ENCODE data around the gene MRPL18. TPM values are rescaled to one million over a fixed set of nuclear protein-coding genes. Genes with fewer than 3 reads are reported as not detected.

Gene MRPL18
- total RNA-seq, 1 donor from 2014 or later = 81.4 TPM

GRCh38 chr6:159837511-159837910 is 47.2 kb downstream of the MRPL18 start:
- no peaks in the 10 kb centered on the region for H3K4me1 ChIP-seq (ENCODE audit: control insufficient read depth in 3 of 3, insufficient read depth in 3 of 3, low read length in 3 of 3)
- no peak overlapping the region for H3K27ac ChIP-seq (ENCODE audit: low read depth, low read length)
- H3K9ac ChIP-seq (ENCODE audit: low read depth in 1 of 3, low read length in 3 of 3) = no peak overlapping the region
- no peaks in the 10 kb centered on the region for H3K9me3 ChIP-seq (ENCODE audit: control insufficient read depth in 3 of 3, low read length in 3 of 3)
- H3K4me3 ChIP-seq (ENCODE audit: low read length in 3 of 3) = no peak overlapping the region
- no peaks in the 10 kb centered on the region for H3K36me3 ChIP-seq (ENCODE audit: control insufficient read depth in 3 of 3, insufficient read depth in 3 of 3, low read length in 3 of 3)
- no peaks in the 10 kb centered on the region for H3K27me3 ChIP-seq (ENCODE audit: control insufficient read depth in 3 of 3, insufficient read depth in 3 of 3, low read length in 3 of 3)

GRCh38 chr6:159838020-159838744 is 47.9 kb downstream of the MRPL18 start:
- Histone ChIP-seq H3K36me3 (ENCODE audit: control insufficient read depth in 3 of 3, insufficient read depth in 3 of 3, low read length in 3 of 3) (no peaks in the 10 kb centered on the region), H3K27ac (ENCODE audit: low read depth, low read length) (no peak overlapping the region), H3K9me3 (ENCODE audit: control insufficient read depth in 3 of 3, low read length in 3 of 3) (no peaks in the 10 kb centered on the region), H3K9ac (ENCODE audit: low read depth in 1 of 3, low read length in 3 of 3) (no peak overlapping the region), H3K4me1 (ENCODE audit: control insufficient read depth in 3 of 3, insufficient read depth in 3 of 3, low read length in 3 of 3) (no peaks in the 10 kb centered on the region), H3K4me3 (ENCODE audit: low read length in 3 of 3) (no peak overlapping the region), H3K27me3 (ENCODE audit: control insufficient read depth in 3 of 3, insufficient read depth in 3 of 3, low read length in 3 of 3) (no peaks in the 10 kb centered on the region)

GRCh38 chr6:159842035-159842434 is 51.8 kb downstream of the MRPL18 start:
- no peaks in the 10 kb centered on the region for H3K27me3 ChIP-seq (ENCODE audit: control insufficient read depth in 3 of 3, insufficient read depth in 3 of 3, low read length in 3 of 3)
- H3K27ac ChIP-seq (ENCODE audit: low read depth, low read length) = no peak overlapping the region
- no peaks in the 10 kb centered on the region for H3K4me1 ChIP-seq (ENCODE audit: control insufficient read depth in 3 of 3, insufficient read depth in 3 of 3, low read length in 3 of 3)
- H3K9ac ChIP-seq (ENCODE audit: low read depth in 1 of 3, low read length in 3 of 3) = no peak overlapping the region
- H3K36me3 ChIP-seq (ENCODE audit: control insufficient read depth in 3 of 3, insufficient read depth in 3 of 3, low read length in 3 of 3) = no peaks in the 10 kb centered on the region
- H3K4me3 ChIP-seq (ENCODE audit: low read length in 3 of 3) = no peak overlapping the region
- no peaks in the 10 kb centered on the region for H3K9me3 ChIP-seq (ENCODE audit: control insufficient read depth in 3 of 3, low read length in 3 of 3)

GRCh38 chr6:159844737-159845645 is 54.7 kb downstream of the MRPL18 start:
- H3K9me3 ChIP-seq (ENCODE audit: control insufficient read depth in 3 of 3, low read length in 3 of 3) = no peaks in the 10 kb centered on the region
- H3K27me3 ChIP-seq (ENCODE audit: control insufficient read depth in 3 of 3, insufficient read depth in 3 of 3, low read length in 3 of 3) = no peaks in the 10 kb centered on the region
- H3K4me3 ChIP-seq (ENCODE audit: low read length in 3 of 3) = no peak overlapping the region
- H3K9ac ChIP-seq (ENCODE audit: low read depth in 1 of 3, low read length in 3 of 3) = no peak overlapping the region
- H3K36me3 ChIP-seq (ENCODE audit: control insufficient read depth in 3 of 3, insufficient read depth in 3 of 3, low read length in 3 of 3) = no peaks in the 10 kb centered on the region
- H3K27ac ChIP-seq (ENCODE audit: low read depth, low read length) = no peak overlapping the region
- no peaks in the 10 kb centered on the region for H3K4me1 ChIP-seq (ENCODE audit: control insufficient read depth in 3 of 3, insufficient read depth in 3 of 3, low read length in 3 of 3)

Small RNAs within 50 kb of the gene (small RNA-seq; reads per million reads assigned to genes)
- 20.6 reads per million, percentile 94 among the genes with 10 or more reads in this experiment for gene SNORA20
- gene SNORA29 = not detected

Other genes starting within 250 kb of the MRPL18 start
- 28.7 TPM for gene SOD2, start 97.2 kb upstream of the MRPL18 start, total RNA-seq
- 64.7 TPM for gene WTAP, start 63.0 kb upstream of the MRPL18 start, total RNA-seq
- gene ACAT2, start 28.4 kb upstream of the MRPL18 start, total RNA-seq = 5.2 TPM
- gene TCP1, start 865 bp upstream of the MRPL18 start, total RNA-seq = 203 TPM
- not detected for gene PNLDC1, start 9.8 kb downstream of the MRPL18 start, total RNA-seq
- gene MAS1, start 100.5 kb downstream of the MRPL18 start, total RNA-seq = under 0.01 TPM
- 161 TPM for gene IGF2R, start 178.6 kb downstream of the MRPL18 start, total RNA-seq